DMS114 treated with DMSO at 0.1 percent for 48 hours (cell line): ENCODE results near the gene KAZN.

Experiments used
- DNase-seq: peaks from one replicate; lab custom pipeline; 2025; ENCODE audit not compliant: unreplicated experiment; lab: John Stamatoyannopoulos, UW

Gene KAZN

GRCh38 chr1:14876747-14877146 lies 278.3 kb downstream of the KAZN start:
- no peak for DNase-seq

- DNase-seq, result no peak
Measured at GRCh38 chr1:14877224-14877623, 278.7 kb downstream of the KAZN start.

DNA sequence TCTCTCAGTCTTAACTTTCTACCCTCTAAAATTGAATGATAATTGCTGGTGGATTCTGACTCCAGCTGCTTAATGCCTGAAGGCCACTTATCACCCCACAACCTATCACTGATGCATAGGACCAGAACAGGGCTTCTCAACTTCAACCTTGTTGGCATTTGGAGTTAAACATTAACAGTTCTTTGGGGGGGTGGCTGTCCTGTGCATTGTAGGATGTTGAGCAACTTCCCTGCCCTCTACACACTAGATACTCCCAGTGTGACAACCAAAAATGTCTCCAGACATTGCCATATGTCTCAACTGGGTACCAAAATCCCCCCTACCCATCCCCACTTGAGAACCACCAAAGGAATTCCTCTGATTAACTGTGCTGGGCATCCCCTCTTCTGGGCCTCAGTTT lies 279.6 kb downstream of the KAZN start:
- DNase-seq, result no peak

DNA sequence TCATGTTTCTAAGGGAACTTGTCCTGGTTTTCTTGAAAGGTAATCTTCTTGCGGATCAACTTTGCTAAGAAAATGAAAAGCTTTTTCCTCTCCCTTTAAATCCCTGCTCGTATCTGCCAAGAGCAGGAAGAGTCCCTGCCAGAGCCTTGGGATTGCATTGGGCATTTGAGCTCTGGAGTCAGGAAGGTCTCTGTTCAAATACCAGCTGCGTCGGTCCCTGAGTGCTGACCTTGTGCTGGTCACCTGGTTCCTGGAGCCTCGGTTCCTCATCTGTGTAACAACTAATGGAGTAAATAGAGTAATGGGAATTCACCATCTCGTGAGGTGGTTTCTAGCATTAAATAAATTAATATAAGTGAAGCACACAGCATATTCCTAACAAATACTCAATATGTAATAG lies 280.5 kb downstream of the KAZN start:
- no peak for DNase-seq

DNA sequence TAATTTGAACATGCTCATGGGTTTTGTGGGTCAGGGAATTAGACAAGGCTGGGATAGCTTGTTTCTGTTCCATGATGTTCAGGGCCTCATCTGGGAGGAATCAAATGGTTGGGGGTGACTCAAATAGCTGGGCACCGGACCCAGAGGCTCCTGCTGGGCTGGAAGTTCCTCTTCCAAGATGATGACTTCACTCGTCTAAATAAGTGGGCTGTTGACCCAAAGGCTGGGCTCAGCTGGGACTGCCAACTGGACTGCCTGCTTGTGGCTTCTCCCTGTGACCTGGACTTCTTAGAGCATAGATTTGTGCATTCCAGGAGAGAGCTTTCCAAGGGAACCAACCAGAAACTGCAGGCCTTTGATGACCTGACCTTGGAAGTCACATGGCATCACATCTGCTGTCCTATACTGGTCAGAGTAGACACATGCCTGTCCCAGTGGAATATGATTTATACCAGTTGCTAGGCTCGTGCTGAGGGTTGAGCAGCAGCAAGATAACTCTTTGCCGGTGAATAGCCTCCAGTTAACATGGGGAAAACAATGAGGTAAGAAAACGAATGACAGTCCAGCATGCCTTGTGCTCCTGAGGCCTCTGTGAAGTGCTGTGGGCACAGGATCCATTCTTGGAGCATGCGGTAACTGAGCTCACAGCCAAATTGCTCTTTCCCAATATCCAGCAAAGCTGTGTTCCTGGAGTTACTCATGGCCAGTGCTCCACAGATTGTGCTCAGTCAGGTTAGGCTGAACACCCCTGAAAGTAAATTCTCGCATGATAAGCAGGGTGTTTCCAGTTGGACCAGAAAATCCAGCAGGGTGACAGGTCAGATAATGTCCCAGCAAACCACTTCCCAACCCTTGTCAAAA lies 282.2 kb downstream of the KAZN start:
- no peak for DNase-seq

- no peak for DNase-seq
Measured at GRCh38 chr1:14881775-14882672, 283.5 kb downstream of the KAZN start.

GRCh38 chr1:14884614-14885175 lies 286.2 kb downstream of the KAZN start:
- no peak for DNase-seq

GRCh38 chr1:14887044-14887566 lies 288.6 kb downstream of the KAZN start:
- DNase-seq, result no peak

DNA sequence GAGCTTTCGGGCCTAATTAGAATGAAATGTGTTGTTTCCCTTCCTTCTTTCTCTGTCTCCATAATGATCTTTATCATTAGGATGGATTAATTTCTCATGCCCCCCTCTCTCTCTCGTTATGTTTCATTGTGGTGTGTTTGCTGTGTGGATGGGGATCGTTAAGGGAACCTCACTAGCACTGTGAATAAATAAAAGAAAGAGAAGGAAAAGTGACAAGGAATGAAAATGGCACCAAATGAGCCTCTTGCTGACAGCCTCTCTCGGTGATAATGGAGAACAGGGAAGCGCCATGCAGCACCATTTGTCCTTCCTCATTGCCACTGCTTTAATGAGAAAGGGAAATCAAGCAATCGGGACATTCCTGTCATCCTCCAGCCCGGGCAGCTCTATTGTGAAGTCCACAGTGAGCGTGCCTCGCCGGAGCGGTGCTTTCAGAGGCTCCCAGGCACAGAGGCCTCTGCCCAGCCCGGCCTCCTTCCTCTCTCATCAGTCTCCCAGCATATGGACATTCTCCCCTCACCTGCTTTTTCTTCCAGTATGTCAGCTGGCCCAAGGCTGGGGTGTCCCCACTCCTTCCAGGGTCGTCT lies 289.4 kb downstream of the KAZN start:
- DNase-seq, result no peak

DNA sequence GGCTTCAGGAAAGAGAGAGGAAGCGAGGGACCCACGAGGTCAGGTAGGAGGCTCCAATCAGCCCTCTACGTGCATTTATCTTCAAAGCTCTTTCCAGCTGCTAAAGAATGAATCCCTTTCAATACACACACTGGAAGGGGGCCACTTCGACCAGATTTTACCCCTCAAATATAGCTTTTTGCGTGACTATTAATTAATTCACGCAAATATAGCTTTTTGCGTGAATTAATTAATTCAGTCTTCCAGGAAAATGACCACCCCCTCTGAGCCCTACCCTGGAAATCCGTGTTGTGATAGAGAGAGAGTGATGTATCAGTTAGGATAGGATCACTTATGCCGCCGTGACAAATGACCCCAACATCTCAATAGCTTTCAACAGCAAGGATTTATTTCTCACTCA lies 289.9 kb downstream of the KAZN start:
- DNase-seq, result no peak

DNA sequence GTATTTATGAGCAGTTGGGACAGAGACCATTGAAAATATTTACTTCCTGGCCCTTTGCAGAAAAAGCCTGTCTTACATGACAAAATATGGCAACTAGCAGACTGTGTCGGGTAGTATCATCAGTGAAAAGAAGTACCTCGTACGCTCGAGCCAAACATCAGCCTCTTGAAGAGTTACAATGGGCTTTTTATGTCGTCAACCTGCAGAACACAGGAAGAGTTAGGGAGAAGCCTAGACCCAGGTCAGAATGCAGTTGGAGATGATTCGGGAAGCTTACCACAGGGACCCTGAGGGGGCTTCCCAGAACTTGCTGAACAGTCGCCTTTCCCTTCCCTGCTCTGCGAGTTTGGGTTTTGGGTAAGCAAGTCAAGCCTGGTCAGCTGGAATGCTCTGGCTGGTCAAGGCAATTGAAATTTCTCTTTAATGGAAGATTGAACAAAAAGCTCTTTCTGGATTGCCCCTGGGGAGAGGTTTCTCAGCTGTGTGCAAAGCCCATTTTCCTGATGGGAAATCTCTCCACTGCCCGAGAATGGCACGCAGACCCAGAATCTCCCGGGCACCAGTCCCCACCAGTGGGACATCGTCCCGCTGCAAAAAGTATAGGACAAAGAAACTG lies 291.4 kb downstream of the KAZN start:
- DNase-seq, result no peak

DNA sequence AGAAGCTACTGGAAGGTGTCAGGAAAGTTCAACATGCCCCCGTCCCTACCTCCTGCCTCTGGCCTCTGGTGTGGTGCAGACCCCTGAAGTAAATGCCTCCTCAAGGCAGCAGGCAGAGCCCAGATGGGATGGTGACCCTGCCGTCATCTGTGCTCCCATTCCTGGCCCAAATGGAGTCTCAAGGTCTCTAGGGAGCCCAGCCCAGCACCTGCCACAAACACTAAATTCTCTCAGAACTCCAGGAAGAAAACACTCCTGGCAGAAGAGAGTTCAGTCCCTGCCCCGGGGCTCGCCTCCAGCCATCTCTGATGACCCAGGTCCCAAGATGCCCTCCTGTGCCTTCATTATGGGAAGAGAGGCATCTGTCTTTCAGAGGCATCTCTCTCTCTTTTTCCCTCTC lies 293.5 kb downstream of the KAZN start:
- no peak for DNase-seq

GRCh38 chr1:14894811-14895560 lies 296.5 kb downstream of the KAZN start:
- DNase-seq, result no peak

DNA sequence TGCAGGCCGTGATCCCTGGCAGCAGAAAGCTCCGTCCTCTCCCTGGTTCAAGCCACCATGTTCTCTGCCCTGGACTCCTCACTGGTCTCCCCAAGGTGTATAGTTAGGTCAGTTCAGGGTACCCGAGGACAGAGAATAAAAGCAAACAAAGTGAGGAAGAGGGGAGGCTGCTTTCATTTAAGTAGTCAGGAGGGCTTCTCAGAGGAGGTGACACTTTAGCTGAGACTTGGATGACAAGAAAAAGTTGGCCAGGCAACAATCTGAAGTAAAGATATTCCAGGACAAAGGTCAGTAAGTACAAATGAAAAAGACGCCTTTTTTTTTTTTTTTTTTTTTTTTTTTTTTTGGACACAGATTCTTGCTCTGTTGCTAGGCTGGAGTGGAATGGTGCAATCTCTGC lies 297.2 kb downstream of the KAZN start:
- DNase-seq, result no peak

GRCh38 chr1:14896381-14897079 lies 298.0 kb downstream of the KAZN start:
- no peak for DNase-seq

DNA sequence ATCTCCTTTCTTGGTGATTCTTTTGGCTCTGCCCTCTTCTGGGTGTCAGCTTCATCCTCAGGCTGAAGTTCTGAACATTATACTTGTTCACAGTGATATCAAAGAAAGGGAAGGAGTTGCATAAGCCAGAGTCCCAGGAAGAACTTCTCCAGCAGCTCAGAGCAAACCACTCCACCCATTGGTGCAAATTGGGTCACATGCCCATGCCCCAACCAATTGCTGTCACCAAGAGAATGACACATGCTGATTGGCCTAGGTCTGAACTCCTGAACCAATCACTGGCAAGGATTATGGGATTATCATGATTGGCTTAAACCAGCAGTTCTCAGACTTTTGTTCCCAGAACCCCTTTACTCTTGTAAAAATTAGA lies 298.6 kb downstream of the KAZN start:
- DNase-seq, result no peak

- DNase-seq, result no peak
Measured at GRCh38 chr1:14897547-14897946, 299.1 kb downstream of the KAZN start.

DNA sequence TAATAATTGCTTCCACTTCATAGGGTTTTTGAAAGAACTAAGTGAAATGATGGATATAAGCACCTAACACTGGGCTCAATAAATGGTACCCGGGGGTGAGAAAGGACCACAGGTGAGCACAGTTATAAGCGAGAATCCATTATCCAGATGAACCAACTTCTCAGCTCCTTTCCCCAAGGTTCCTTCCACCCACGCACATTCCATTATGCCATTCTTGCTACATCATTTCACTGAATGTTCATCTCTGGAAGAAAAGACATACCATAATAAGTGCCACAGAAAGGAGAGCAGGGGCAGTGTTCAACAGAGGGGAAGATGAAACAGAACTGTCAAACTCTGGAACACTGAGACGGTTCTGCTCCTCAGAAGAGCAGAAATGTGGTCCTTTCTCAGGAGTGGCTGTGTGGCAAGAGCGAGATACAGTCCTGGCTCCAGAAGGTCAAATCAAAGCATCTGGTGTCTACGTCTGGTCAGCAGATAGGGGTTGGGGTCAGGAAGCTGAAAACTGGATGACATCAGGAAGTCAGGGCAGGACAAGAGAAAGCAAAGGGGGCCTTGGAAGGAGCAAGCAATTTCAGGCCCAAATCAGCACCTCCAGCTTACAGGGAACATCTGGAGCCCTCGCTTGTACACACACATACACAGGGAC lies 299.6 kb downstream of the KAZN start:
- DNase-seq, result no peak

DNA sequence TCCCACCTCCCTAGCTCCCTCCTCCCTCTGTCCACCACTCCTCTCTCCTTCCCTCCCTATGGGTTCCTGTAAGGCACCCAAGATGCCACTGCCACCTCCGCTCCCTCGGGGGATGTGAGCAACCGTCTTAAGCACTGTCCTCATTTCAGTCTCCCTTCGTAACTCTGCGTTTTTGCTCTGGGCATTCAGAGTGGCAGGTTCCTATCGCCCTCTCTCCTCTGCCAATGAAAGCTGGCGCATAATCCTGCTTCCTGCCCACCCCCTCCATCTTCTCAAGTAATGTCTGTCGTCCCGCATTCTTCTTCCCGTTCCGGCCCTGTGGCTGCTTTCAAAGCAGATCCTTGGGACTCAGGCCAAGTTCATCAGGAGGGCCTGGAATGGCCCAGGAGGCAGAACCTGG lies 301.2 kb downstream of the KAZN start:
- no peak for DNase-seq
